ENCODE results near the gene TPH2.

The TPH2 gene

DNA sequence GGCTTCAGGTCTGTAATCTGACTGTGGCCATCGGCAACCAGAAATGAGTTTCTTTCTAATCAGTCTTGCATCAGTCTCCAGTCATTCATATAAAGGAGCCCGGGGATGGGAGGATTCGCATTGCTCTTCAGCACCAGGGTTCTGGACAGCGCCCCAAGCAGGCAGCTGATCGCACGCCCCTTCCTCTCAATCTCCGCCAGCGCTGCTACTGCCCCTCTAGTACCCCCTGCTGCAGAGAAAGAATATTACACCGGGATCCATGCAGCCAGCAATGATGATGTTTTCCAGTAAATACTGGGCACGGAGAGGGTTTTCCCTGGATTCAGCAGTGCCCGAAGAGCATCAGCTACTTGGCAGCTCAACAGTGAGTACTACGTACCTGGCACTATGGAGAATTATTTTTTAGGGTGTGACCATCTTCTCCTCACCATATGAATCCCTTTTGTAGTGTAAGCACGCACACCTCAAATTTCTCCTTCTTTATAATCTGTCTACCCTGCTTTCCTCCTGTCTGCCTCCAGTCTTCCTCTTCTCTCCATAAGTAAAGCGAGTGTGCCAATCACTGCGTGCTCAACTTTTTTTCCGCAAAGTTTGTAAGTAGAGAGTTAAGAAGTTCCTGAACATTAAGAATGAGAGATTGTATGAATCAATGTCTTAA is at the start of gene TPH2:
TPH2 (plus strand) TSS at position 118 of the 658 bp plus-strand sequence; CDS start at position 260, 142 bp downstream.
- DNase-seq (ENCODE audit: low spot score) = peak; percentile 79

DNA sequence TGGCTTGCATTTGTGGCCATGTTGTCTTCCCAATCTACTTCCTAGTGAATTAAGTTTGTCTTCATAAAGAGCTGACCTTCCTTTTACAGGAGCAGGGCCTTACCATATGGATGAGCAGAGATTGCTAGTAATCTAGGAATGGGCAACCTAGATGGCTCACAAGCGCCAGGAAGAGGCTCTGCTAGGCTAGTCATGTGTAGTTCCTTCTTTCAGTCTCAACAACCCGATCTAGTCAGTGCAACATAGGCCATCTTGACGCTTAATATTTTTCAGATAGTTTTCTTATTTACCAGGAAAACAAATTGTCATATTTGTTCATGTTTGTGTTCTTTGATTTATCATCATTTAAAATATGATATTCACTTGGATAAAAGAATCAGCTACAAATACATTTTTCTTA is 48.2 kb upstream of the TPH2 start:
- DNase-seq (ENCODE audit: low spot score) = no peak

DNA sequence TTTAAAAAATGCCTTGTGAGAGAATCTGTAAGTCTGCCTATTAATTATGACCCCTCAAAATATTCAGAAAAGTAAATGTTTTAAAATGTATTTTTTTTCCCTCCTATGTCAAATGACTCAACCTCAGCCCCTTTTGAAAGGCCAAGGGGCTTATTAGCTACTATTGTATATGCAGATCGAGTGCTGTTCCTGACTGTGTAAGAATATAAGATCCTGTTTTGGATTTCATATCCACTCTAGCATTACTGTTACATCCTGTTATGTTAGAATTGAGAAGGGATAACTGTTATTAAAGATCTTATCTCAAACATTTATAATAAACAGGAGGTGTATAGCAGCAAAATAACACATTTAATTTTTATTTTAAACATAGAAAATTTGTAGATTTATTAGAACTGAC is 46.6 kb upstream of the TPH2 start:
- DNase-seq (ENCODE audit: low spot score) = no peak

DNA sequence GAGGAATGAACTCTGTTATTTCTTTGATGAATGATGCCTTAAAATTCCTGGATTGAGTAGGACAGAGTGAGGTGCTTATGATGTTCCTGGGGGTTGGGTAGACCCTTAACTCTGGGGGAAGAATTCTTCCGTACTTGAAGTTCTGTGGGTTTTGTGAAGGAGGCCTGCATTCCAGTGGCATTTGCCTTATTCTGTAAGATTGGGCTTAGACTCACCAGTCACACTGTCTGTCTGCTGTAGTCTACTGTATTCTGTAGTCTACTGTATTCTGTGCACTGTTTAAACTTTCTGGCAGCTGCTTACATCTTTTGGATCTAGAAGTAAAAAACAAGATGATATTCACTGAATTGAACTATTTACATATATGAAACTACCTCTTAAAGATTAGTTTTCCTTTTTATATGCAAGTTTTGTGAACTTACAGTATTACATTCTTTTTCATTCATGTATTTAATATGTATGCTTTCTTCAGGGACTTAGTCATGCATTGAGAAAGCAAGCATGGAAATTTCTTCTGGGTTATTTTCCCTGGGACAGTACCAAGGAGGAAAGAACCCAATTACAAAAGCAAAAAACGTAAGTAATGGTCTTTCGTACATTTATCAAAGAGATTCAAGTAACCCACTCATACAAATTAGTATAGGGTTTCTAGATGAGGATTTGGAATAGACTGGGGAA is 42.3 kb upstream of the TPH2 start:
- DNase-seq (ENCODE audit: low spot score) = no peak

DNA sequence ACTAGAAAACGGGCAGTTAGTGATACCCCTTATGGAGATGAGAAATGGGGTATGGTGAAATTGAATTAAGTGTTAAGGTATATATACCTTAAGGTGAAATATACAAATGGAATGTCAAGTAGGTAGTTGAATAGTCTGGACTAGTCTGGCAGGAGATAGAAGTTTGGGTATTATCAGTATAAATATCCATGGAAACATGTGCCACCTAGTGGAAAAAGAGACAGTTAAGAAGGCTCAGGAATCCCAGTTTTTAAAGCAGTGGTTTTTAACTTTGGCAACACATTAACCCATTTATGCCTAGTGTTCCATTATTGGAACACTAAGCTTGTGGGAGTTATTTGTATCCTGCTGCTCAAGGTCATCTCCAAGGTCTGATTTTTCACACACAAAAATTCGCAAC is 38.6 kb upstream of the TPH2 start:
- DNase-seq (ENCODE audit: low spot score) = no peak

DNA sequence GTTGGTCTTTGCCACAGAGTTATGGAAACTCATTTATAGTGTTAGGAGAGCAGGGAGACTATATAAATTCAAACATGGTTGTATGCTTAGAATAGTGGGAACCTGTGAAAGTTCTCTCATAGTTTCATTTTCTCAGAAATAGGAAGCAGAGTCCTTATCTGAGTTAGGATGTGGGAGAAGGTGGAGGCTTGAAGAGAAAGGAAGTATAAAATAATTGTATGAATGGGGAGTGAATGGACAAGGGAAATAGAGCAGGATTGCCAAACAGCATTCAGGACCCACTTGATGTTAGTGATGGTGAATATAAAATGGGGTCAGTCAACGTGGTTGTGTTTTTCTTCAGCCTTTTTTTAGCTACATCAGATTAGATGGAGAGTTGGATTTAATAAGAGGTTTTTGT is 34.0 kb upstream of the TPH2 start:
- no peak for DNase-seq (ENCODE audit: low spot score)

DNA sequence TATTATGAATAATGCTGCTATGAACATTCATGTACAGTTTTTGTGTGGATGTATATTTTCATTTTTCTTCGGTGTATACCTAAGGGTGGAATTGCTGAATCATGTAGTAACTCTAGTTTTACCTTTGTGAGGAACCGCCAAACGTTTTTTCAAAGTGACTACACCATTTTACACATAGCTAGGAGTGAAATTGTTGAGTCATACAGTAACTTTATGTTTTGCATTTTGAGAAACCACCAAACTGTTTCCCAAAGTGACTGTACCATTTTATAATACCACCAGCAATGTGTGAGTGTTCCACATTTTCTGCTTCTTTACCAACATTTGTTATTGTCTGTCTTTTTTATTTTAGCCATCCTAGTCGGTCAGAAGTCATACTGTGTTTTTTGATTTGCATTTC is 3.1 kb upstream of the TPH2 start:
- no peak for DNase-seq (ENCODE audit: low spot score)

DNA sequence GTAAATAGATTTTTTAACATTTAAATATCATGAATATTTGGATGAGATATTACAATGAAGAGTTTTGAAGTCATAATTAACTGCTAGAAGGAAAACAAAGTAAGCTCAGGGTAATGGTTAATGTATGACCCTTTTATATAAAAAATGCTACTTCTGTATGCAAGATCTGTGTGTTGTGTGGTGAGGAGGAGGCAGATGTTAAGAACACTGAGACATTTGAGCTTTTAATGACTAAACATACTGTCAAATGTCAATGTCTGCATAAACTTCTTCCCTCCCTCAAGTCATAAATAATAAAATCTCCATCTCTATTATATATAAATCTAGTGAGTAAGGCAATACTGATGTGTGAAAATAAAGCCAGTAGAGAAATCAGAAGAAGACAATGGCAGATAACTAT is 1.4 kb downstream of the TPH2 start:
- DNase-seq (ENCODE audit: low spot score) = no peak

DNA sequence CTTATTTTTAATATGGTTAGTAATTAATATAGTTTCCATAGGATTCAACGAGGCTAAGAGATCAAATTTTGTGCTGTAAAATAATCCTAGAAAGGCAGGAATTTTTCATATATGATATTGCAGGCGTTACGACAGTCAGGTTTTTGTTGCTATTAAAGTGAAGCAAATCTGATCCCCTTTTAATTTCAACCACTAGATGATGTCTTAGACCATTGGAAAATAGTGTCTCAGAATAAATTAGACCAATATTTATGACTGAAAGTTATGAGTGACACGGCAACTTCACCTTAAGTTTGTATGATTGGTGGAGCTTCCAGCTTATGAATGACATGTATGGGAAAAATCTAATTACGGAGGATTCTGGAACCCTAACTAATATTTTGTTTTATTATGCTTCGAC is 2.5 kb downstream of the TPH2 start:
- no peak for DNase-seq (ENCODE audit: low spot score)

DNA sequence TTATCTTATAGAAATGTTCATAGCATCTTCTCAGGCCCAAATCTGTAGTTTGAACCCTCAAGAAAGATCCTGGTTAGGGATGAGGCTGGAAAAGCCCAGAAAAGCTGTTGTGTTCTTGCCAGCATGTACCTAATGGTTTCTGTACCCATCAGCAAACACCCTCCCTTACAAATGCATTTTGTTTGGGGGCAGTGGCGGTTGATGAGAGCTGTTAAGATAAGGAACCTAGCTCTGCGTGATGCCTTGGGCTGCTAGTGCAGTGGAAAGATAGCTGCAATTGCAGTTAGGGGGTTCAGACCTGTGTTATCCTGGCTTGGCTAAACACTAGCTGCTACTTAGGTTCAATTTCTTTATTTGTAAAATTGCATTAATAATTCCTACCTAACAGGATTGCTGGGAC is 3.6 kb downstream of the TPH2 start:
- no peak for DNase-seq (ENCODE audit: low spot score)

DNA sequence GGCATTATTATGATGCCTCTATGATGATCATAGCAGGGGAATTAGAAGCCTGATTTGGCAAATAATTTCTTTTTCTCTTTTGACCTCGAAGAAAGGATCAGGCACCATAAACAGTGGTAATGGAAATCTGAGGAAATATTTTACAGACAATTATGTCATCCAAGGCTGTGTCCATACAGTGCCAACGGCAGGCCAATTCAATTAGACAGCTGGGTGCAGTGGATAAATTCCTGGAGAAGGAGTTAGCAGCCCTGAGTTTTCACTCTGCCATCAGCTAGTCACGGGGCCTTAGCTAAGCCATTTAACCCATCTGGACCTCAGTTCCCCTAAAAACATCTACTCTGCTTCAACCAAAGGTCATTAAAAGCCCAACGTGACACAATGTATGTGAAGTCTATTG is 4.1 kb downstream of the TPH2 start:
- DNase-seq (ENCODE audit: low spot score) = no peak

DNA sequence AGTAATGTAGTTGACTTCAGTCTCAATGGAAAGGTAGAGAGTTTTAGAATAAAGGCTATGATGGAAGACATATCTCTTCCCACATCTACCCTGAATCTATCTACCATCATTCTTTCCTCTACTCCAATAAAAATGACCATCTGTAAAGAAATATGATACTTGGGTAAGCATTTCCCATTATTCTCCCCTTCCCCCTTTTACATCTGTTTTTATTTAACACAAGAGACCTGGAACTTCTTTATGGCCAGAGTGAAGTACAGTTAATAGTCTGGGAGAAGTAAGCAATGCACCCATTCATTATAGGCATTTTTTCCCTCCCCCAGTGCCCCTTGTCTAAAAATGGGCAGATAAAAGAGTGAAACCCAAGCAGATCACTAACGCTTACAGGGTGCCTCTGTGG is 6.5 kb downstream of the TPH2 start:
- DNase-seq (ENCODE audit: low spot score) = no peak

DNA sequence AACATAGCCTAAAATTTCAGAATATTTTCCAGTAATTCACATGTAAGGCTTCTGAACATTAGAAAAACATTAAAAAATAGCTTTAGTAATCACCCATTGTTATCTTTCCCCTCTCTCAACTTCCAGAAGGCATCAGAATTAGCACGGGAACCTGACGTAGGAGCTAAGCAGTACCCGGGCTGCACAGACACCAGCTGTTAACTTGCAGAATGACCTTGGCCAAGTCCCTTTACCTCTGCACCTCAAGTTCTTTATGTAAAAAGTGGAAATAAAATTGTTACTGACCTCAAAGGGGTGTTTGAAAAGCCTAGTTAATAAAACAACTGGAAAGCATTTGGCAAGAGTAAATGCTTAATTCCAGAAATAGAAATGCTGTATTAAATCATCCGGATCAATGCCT is 7.2 kb downstream of the TPH2 start:
- no peak for DNase-seq (ENCODE audit: low spot score)

DNA sequence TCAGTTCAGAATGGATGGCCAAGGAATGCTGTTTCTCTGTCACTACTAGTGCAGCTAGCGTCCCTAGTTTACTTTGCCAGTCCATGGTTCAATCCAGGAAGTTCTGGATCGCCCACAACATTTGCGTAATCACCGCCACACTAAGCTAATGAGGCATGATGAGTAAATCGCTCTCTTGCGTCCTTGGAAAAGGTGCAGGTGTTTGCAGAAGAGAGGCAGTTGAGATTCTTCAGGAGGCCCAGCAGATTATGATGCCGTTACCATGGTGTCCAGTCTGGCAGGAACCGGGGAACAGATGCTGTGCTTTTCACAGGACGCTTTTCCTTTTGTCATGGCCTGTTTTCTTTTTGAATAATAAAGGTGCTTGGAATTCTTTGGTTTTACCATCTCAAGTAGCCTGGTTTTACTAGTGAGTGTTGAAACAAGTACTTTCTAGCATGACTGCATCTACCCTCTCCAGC is 9.0 kb downstream of the TPH2 start:
- DNase-seq (ENCODE audit: low spot score) = no peak

DNA sequence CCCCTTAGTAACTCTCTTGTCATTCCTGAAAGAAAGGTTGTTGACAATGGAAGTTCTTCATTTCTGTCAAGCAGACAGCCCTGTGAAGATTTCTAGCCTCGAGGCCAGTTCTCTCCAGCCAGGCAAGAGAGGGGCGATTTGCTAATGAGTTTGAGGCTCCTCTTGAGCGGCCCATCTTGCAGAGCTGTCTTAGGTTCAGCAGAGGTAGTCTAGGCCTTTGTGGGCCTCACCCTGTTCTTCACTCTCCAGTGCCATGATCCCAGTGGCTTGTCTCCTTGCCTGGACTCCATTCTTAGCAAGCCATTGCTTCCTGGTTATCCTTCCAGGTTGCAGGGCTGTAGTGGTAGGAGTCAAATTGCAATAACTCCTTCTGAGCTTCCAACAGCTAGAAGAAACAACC is 9.7 kb downstream of the TPH2 start:
- DNase-seq (ENCODE audit: low spot score) = no peak

DNA sequence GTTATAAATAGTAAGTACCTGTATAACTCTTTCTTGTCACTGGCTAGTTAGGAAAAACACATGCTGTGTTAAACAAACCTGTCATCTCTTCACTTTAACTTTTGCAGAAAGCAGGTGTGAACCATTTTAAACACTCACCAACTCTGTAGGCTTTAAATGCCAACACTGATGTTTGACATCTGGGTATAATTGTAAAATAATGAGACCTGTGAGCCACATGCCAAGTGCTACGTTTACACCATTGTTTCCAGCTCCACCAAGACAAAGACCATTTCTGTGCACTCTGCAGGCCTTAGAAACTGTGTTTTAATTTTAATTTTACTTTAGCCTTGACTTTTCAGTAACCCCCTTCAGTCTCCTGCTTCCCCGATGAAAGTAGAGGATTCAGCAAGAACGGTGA is 11.0 kb downstream of the TPH2 start:
- no peak for DNase-seq (ENCODE audit: low spot score)

DNA sequence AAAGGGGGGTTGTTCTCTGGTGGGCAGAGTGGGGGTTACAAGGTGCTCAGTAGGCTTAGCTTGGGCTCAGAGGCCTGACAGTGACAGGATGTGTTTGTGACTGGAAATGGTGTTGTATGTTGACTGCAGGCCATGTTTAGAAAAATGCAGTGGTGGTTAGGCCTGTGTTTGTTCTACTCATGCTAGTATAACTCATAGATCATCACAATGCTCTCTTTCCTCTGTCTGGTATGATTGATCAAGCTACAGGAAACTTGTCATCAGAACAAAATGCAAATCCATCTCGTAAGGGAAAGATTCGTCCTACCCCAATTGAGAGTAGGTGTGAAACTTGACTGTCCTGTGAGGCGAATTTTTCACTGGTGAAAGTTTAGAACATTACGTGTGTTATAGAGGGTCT is 11.8 kb downstream of the TPH2 start:
- DNase-seq (ENCODE audit: low spot score) = no peak

DNA sequence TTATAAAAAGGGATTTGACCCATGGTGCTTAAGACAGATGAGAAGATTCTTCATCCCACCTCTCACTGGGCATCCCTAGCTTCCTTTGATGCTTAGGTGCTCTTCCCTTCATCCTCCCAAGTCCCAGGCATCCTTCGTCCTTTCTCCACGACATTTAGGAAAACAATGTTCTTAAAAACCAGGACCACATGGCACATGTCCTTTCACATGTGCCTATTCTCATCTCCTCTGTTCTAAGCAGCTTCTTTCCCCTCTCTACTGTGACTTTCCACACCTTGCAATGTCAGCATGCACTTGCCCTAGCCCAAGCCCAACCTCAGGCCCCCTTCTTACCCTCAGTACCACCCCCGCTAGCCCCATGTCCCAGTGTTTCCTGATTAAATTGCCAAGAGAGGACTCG is 12.2 kb downstream of the TPH2 start:
- no peak for DNase-seq (ENCODE audit: low spot score)

DNA sequence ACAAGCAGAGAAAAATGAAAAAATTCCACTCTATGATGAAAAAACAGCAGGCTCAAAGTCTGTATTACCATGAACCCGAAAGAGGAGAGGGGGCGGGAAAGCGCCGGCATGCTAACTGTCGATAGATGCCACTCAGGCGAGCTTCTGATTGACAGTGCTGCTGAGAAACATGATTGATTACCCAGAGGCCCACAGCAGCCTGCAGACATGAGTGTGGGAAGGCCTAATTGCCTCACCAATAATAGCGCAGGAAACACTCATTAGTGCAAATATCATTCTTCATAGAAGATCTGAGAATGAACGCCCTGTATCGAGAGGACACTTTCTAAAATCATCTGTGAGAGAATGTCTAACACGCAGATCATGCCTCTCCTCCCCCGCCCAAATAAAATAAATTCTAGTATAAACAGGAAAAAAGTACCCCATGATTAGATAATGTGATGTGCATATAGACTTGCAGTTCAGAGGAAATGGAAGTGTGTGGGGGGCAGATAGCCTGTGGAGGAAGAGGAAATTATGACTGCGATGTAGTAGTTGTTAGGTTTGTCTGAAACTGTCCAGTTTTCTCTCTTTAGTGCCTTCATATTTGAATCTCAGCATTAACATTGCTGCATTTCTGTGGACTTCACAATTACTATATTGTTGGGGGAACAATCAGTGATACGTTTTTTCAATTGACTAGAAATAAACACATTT is 15.6 kb downstream of the TPH2 start:
- DNase-seq (ENCODE audit: low spot score) = no peak

DNA sequence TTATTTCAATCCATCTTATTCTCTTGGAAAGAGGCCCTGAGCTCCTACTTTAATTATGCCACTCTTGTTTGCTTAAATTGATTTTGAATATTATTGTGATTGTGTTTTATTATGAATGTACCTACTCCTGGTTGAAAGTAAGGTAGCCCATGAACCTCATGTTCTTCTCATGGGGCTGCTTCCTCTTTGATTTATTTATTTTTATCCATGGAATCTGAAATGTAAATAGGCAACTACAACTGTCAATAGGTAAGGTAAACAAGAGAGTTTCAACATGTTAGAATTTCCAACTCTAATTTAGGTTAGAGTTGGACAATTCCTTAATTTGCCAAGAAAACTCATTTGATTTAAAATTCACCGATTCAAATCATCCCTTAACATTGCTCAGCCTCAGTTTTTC is 16.2 kb downstream of the TPH2 start:
- DNase-seq (ENCODE audit: low spot score) = no peak

DNA sequence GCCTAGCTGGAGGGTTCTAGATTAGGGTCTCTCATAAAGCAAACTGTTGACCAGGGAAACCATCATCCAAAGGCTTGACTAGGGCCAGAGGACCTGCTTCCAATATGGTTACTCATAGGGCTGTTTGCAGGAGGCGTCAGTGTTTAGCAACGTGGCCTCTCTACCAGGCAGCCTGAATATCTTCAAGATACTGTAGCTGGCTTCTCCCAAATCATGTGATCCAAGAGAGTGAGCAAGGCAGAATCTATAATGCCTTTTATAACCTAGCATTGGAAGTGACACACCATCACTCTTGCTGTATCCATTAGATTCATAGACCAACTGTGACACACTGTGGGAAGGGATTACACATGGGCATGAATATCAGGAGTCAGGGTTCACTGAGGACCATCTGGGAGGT is 17.3 kb downstream of the TPH2 start:
- DNase-seq (ENCODE audit: low spot score) = no peak

DNA sequence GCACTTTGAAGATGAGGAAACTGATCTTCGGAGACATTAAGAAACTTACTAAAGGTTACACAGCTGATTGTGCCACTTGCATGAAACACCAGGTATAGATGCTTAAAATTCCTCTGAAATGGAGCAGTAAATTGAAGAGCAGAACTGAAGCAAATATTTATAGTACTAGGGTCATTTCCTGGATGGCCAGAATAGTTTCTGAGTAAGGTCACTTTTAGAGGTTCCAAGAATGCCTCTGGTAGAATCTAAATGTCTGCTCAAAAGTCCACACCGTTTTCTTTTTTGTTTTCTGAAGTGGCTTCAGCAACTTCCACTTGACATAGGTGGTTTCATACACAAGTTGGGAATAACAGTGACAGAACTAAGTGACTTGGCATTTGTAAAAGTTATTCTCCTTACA is 19.4 kb downstream of the TPH2 start:
- DNase-seq (ENCODE audit: low spot score) = no peak

DNA sequence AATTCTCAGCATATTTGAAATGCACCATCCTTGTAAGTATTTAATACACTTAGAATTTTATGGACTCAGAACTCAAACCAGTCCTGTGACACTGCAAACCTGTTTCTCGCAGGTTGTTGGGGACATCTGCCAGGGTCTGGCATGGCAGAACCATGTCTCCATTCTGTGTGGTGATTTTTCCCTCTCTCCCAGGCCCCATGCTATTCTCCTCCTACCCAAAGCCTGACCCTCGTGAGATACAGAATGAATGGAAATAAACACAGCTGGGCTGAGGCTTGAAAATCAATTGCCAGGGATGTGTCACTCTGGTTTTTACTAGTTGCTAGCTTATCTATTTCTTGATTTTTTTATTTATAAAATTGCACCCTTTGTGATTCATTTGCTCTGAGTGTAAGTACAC is 19.8 kb downstream of the TPH2 start:
- no peak for DNase-seq (ENCODE audit: low spot score)

All from NAMALWA (cell line).